HepG2 (cell line): ENCODE results near the gene THADA. TPM values are rescaled to one million over a fixed set of nuclear protein-coding genes. Genes with fewer than 3 reads are reported as not detected.

Experiments used
- AFF4 ChIP-seq: sonication (generic); formaldehyde crosslinking; IDR thresholded peaks from 2 replicates; pipeline ENCODE4 v1.4.0; 2020; ENCODE audit warnings: missing genetic modification reagents
- BRCA1 ChIP-seq: sonication (generic); formaldehyde crosslinking; IDR thresholded peaks from 2 replicates; pipeline ENCODE4 v1.4.0; 2020; ENCODE audit warnings: missing genetic modification reagents
- E2F1 ChIP-seq: sonication (generic); formaldehyde crosslinking; IDR thresholded peaks from 2 replicates; pipeline ENCODE4 v1.5.0; 2020; ENCODE audit warnings: missing genetic modification reagents
- HMGA1 ChIP-seq: sonication (generic); formaldehyde crosslinking; conservative IDR thresholded peaks from 2 replicates; pipeline ENCODE4 v1.4.0; 2020; ENCODE audit warnings: missing genetic modification reagents
- HOXA3 ChIP-seq: sonication (generic); formaldehyde crosslinking; IDR thresholded peaks from 2 replicates; pipeline ENCODE4 v1.5.0; 2020; ENCODE audit warnings: missing genetic modification reagents
- IRX3 ChIP-seq: sonication (generic); formaldehyde crosslinking; IDR thresholded peaks from 2 replicates; pipeline ENCODE4 v1.8.1; 2023; ENCODE audit warnings: mild to moderate bottlenecking, low read depth, missing genetic modification reagents, borderline replicate concordance
- NKX3-1 ChIP-seq: sonication (generic); formaldehyde crosslinking; IDR thresholded peaks from 2 replicates; pipeline ENCODE4 v1.5.0; 2020; ENCODE audit warnings: missing genetic modification reagents
- RORA ChIP-seq: sonication (generic); formaldehyde crosslinking; IDR thresholded peaks from 2 replicates; pipeline ENCODE4 v1.5.0; 2020; ENCODE audit warnings: mild to moderate bottlenecking, missing genetic modification reagents, moderate library complexity
- SAP130 ChIP-seq: IDR thresholded peaks from 2 replicates; pipeline ENCODE4 v1.6.1; 2016; ENCODE audit warnings: low read depth
- SP2 ChIP-seq: sonication (generic); formaldehyde crosslinking; IDR thresholded peaks from 2 replicates; pipeline ENCODE4 v1.5.1; 2020; ENCODE audit warnings: mild to moderate bottlenecking, missing genetic modification reagents
- TERF1 ChIP-seq: sonication (generic); formaldehyde crosslinking; IDR thresholded peaks from 2 replicates; pipeline ENCODE4 v1.8.0; 2022; ENCODE audit warnings: mild to moderate bottlenecking, missing genetic modification reagents, moderate library complexity
- YEATS2 ChIP-seq: sonication (generic); formaldehyde crosslinking; IDR thresholded peaks from 2 replicates; pipeline ENCODE4 v1.4.0; 2020; ENCODE audit warnings: missing genetic modification reagents, borderline replicate concordance
- ZC3H13 ChIP-seq: sonication (generic); formaldehyde crosslinking; IDR thresholded peaks from 2 replicates; pipeline ENCODE4 v1.8.1; 2023; ENCODE audit warnings: mild to moderate bottlenecking, missing genetic modification reagents, moderate library complexity
- ZNF18 ChIP-seq: sonication (generic); formaldehyde crosslinking; IDR thresholded peaks from 2 replicates; pipeline ENCODE4 v1.8.0; 2022; ENCODE audit warnings: mild to moderate bottlenecking, missing genetic modification reagents; ENCODE audit not compliant: insufficient replicate concordance
- ZNF224 ChIP-seq: sonication (generic); formaldehyde crosslinking; IDR thresholded peaks from 2 replicates; pipeline ENCODE4 v1.5.0; 2020; ENCODE audit warnings: mild to moderate bottlenecking, missing genetic modification reagents
- ZNF260 ChIP-seq: sonication (generic); formaldehyde crosslinking; IDR thresholded peaks from 2 replicates; pipeline ENCODE4 v1.4.0; 2020; ENCODE audit warnings: missing genetic modification reagents, low read depth, mild to moderate bottlenecking, borderline replicate concordance
- ZNF446 ChIP-seq: sonication (generic); formaldehyde crosslinking; IDR thresholded peaks from 2 replicates; pipeline ENCODE4 v1.5.0; 2020; ENCODE audit warnings: mild to moderate bottlenecking, missing genetic modification reagents
- ZNF460 ChIP-seq: sonication (generic); formaldehyde crosslinking; IDR thresholded peaks from 2 replicates; pipeline ENCODE4 v1.5.1; 2020; ENCODE audit warnings: missing genetic modification reagents, mild to moderate bottlenecking, borderline replicate concordance
- ZNF552 ChIP-seq: sonication (generic); formaldehyde crosslinking; IDR thresholded peaks from 2 replicates; pipeline ENCODE4 v1.9.0; 2022; ENCODE audit warnings: missing genetic modification reagents, mild to moderate bottlenecking, borderline replicate concordance
- ZNF629 ChIP-seq: sonication (generic); formaldehyde crosslinking; conservative IDR thresholded peaks from 2 replicates; pipeline ENCODE4 v1.5.0; 2020; ENCODE audit warnings: missing genetic modification reagents
- ZSCAN29 ChIP-seq: sonication (generic); formaldehyde crosslinking; conservative IDR thresholded peaks from 2 replicates; pipeline ENCODE4 v1.4.0; 2020; ENCODE audit warnings: mild to moderate bottlenecking, missing genetic modification reagents
- polyA plus RNA-seq, 8 experiments: library from polyadenylated mRNA; depleted of rRNA in 3 of 8; stranded (reverse) in 7 of 8; unstranded in 1 of 8; fragments of >200 nt; fragmentation: Illumina TruSeq in 4 of 8; extraction: Trizol in 4 of 8; gene quantifications; 2 replicates each; pipeline versions ENCODE4 v1.2.1 to v1.2.3, GENCODE V29; 2011 to 2016; ENCODE audit warnings: low read depth in 4 of 8, missing spikeins in 1 of 8, mixed read lengths in 1 of 8; ENCODE audit not compliant: insufficient read depth in 1 of 8
- total RNA-seq, 5 experiments: library from RNA; depleted of rRNA; stranded (reverse); fragments of >200 nt; fragmentation: Illumina TruSeq; extraction: Trizol; gene quantifications; 2 replicates each; pipeline ENCODE4 v1.2.3, GENCODE V29; 2016; ENCODE audit warnings: low read depth in 1 of 5

THADA gene
- total and polyA plus RNA-seq, 2 of the 13 experiments (the other 11 are each of a cell fraction or from before 2014, with no cell fraction given) = 12.7 to 21.7 TPM

GRCh38 chr2:43226955-43227829 lies 368.6 kb downstream of the THADA start (continued):
- TF ChIP-seq AFF4 (CRISPR knock-in tag) = peak; percentile 61; the same call in 1 of the 2 replicates
- TF ChIP-seq ZNF18 (CRISPR knock-in tag) = peak; percentile 71
- TF ChIP-seq ZNF446 = no peak
- peak; percentile 43 for TF ChIP-seq IRX3 (CRISPR knock-in tag)
- peak; percentile 95; the same call in 1 of the 2 replicates for TF ChIP-seq ZC3H13 (CRISPR knock-in tag)
- peak; percentile 92 for TF ChIP-seq SAP130 (CRISPR knock-in tag)
- TF ChIP-seq TERF1 (CRISPR knock-in tag) = peak; percentile 54; the same call in 1 of the 2 replicates
- no peak for TF ChIP-seq HMGA1 (CRISPR knock-in tag)
- peak; percentile 58; the same call in 1 of the 2 replicates for TF ChIP-seq ZNF552 (CRISPR knock-in tag)
- TF ChIP-seq ZNF224 = peak; percentile 67; the same call in 1 of the 2 replicates
- TF ChIP-seq ZNF460 = peak; percentile 36; the same call in 1 of the 2 replicates
- TF ChIP-seq BRCA1 (CRISPR knock-in tag) = no peak
- peak; percentile 76 for TF ChIP-seq E2F1 (CRISPR knock-in tag)
- TF ChIP-seq SP2 (CRISPR knock-in tag) = no peak
- TF ChIP-seq ZNF260 = peak; percentile 96; the same call in 1 of the 2 replicates
- 0 out of 2 replicates have a peak, but pooled peaks have one; percentile 6 for TF ChIP-seq ZNF629 (CRISPR knock-in tag)
- TF ChIP-seq NKX3-1 (CRISPR knock-in tag) = no peak; the same call in 1 of the 2 replicates
- TF ChIP-seq RORA = no peak
- TF ChIP-seq ZSCAN29 (CRISPR knock-in tag) = no peak
- no peak; the same call in 1 of the 2 replicates for TF ChIP-seq YEATS2 (CRISPR knock-in tag)
- TF ChIP-seq HOXA3 (CRISPR knock-in tag) = peak; percentile 26; the same call in 1 of the 2 replicates
